Mammary epithelial cell (primary cell): ENCODE data around the gene RAI1.

Experiments
- CTCF ChIP-seq, 2 donors: IDR thresholded peaks in 1 of 2; conservative IDR thresholded peaks in 1 of 2; 2 replicates each; pipeline ENCODE4 v1.5.1; 2011 to 2012; ENCODE audit warnings: inconsistent platforms in 2 of 2, low read length in 2 of 2, mild to moderate bottlenecking in 2 of 2, control low read depth in 1 of 2, low read depth in 1 of 2; ENCODE audit not compliant: insufficient read depth in 1 of 2; ENCODE audit errors: extremely low read depth in 1 of 2
- EZH2 ChIP-seq: IDR thresholded peaks from 2 replicates; pipeline ENCODE4 v1.6.1; 2012; ENCODE audit warnings: low read length, inconsistent platforms, borderline replicate concordance

GRCh38 chr17:17702449-17703139 lies 21.3 kb downstream of the RAI1 start:
- TF ChIP-seq CTCF (conservative IDR thresholded peaks at IDR 0.05 in 1 of 2, IDR thresholded peaks at IDR 0.05 in 1 of 2; ENCODE audit: extremely low read depth in 1 of 2, insufficient read depth in 1 of 2, low read depth in 1 of 2, low read length in 2 of 2), result no peak
- TF ChIP-seq EZH2, result no peak
